NB4 (cell line): ENCODE results near the gene SLC29A4.

Experiments
- CTCF ChIP-seq: IDR thresholded peaks from one replicate; pipeline ENCODE4 v1.5.1; 2012; ENCODE audit warnings: low read depth, low read length
- POLR2A ChIP-seq: IDR thresholded peaks from 2 replicates; pipeline ENCODE4 v1.6.1; 2011; ENCODE audit warnings: mild to moderate bottlenecking; ENCODE audit not compliant: insufficient read length; ENCODE audit errors: extremely low read depth

- TF ChIP-seq POLR2A (no peak), CTCF (no peak)
Observed at GRCh38 chr7:5342631-5343030, 59.9 kb downstream of the SLC29A4 start.
